HG03460 (cell line): Measurements from ENCODE around the gene HLA-DQA1.
"Not testable (repeated sequence)": the region's sequence is repeated elsewhere in the genome, so short reads cannot be mapped to it uniquely, and the experiment has no call there.

Experiments used
- ATAC-seq: cut with Tn5 transposase; IDR thresholded peaks from one replicate; pipeline ENCODE4 v1.9.1; 2021; ENCODE audit not compliant: unreplicated experiment

HLA-DQA1 gene

DNA sequence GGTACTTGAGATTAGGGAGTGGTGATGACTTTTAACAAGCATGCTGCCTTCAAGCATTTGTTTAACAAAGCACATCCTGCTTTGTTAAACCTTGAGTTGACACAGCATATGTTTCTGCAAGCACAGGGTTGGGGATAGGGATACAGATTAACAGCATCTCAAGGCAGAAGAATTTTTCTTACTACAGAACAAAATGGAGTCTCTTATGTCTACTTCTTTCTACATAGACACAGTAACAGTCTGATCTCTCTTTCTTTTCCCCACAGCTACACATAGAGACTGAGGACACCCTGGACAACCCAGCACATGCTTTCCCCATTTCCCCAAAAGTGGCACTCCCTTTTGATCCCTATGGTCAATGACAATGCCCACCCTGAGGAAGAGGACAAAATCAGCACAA is 20.6 kb downstream of the HLA-DQA1 start:
- ATAC-seq: not testable (repeated sequence)

- ATAC-seq: no peak
Measured at GRCh38 chr6:32658268-32658897, 21.2 kb downstream of the HLA-DQA1 start.

DNA sequence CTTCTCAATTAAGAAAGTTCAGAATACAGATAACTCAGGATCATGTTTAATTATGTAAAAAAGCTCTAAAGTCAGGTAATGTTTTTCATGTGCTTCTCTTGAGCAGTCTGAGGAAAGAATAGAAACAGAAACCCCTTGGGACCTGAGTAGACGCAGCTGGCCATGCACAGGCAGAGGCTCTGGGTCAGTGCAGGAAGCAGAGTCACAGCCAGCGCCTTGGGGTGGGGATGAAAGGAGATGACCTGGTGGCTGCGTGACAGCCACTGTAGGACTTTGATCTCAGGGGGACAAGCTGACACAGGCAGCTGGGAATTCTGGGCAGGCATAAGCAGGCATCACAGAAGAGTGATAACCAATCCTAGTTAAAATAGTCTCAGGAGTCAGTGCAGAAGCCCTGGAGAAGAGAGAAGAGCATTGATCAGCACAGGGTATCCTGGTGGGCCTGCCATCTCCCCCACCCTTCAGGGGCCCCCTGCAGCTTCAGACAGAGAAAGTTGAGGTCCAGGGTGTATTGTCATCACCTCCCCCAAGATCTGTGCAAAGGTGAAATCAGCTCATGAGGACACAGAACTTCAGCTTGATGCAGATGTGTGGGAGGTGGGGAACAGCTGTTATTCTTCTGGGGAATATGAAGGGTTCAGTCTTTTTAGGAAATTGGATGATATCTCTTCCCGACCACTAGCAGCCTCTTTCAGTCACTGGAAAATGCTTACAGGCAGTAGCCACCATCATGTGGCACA is 22.8 kb downstream of the HLA-DQA1 start:
- ATAC-seq: peak; percentile 62

GRCh38 chr6:32662099-32662498 is 24.9 kb downstream of the HLA-DQA1 start:
- ATAC-seq: no peak

- ATAC-seq: no peak
Measured at GRCh38 chr6:32662836-32663235, 25.6 kb downstream of the HLA-DQA1 start.

DNA sequence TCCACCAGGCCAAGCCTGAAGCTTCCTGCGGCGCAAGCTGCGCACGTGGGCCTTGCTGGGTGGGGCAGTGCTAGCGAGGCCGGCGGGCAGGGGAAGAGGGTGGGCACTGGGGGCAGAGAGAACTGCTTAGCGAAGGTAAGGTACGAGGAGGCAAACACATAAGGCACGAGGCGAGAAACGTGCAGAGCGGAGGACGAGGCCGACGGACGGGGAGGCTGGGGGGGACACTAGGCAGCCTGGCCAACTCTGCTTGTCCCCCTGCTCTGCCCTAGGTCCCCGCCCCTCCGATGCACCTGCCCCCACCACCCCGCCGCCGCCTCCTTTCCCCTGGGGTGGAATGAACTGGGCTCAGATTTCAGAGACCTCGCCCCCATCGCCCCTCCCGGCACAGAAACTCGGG is 27.1 kb downstream of the HLA-DQA1 start:
- no peak for ATAC-seq

DNA sequence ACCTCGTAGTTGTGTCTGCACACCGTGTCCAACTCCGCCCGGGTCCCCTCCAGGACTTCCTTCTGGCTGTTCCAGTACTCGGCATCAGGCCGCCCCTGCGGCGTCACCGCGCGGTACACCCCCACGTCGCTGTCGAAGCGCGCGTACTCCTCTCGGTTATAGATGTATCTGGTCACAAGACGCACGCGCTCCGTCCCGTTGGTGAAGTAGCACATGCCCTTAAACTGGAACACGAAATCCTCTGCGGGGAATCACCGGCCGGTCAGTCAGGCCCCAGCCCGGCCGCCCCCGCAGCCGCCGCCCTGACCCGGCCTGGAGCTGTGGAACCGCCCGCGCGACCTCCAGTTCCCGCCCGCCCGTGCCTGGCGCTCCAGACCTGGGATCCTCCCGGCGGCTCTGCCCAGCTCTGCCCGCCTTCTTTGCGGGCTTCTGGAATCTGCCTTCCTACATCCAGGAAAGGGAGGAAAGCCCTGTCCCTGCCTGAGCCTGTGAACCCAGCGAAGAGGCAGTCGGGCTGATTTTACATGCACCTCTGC is 27.7 kb downstream of the HLA-DQA1 start:
- no peak for ATAC-seq

GRCh38 chr6:32665661-32666060 is 28.5 kb downstream of the HLA-DQA1 start:
- ATAC-seq: no peak

DNA sequence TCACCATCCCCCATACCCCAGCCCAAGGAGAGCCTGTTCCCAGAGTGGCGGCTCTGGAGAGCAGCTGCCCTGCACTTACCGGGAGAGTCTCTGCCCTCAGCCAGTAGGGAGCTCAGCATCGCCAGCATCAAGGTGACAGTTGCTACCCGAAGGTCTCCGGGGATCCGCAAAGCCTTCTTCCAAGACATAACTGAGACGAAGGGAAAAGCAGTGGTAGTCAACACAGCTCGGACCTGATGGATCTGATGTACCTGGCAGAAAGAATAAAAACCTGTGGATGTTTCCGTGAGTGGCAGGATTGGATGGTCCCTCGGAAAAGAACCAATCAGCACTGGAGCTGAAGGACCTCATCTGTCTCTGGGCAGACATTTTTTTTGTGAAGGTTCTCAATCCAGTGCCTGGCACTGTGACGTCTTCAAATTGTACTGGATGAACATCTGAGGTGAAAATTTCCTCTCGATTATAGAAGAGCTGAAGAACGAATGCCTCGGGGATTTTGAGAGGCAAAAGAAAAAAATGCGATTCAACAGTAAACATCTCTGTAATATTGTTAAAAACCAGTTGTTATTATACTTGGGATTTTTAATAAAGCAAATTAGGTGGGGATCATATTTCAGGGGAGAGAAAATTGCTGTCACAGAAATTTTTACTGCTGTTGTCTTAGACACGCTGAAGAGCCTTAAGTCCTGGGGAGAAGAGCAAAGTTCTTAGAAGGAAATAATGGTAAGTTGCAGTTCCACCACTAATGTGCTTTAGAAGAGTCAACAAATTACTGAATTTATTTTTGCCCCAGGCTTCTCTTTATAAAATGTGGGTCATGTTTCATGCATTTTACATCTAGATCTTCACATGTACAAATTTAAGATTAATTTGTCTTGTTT is 29.5 kb downstream of the HLA-DQA1 start, which contains the start of gene HLA-DQB1:
Gene HLA-DQB1, minus strand, starts transcription at position 238 of the 881 bp plus-strand sequence. Its CDS starts 50 bp downstream, at position 188.
- peak; percentile 66 for ATAC-seq

- peak; percentile 53 for ATAC-seq
Measured at GRCh38 chr6:32668226-32668747, 31.1 kb downstream of the HLA-DQA1 start.

- no peak for ATAC-seq
Measured at GRCh38 chr6:32669240-32669639, 32.0 kb downstream of the HLA-DQA1 start.

DNA sequence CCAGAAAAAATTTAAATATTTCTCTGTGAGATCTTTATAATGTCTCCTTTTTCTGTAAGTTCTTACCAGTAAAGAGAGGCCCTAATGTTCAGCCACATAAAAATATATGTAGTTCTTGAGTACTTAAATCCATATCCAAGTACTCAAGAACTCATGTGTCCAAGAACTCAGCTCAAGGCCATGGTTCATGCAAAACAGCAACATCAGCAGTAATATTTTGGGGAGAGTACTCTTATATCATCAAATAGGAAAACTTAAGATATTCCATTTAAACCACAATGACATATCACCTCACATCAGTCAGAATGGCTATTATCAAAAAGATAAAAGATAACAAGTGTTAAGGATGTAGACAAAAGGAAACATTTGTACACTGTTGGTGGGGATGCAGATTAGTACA is 32.7 kb downstream of the HLA-DQA1 start:
- no peak for ATAC-seq

DNA sequence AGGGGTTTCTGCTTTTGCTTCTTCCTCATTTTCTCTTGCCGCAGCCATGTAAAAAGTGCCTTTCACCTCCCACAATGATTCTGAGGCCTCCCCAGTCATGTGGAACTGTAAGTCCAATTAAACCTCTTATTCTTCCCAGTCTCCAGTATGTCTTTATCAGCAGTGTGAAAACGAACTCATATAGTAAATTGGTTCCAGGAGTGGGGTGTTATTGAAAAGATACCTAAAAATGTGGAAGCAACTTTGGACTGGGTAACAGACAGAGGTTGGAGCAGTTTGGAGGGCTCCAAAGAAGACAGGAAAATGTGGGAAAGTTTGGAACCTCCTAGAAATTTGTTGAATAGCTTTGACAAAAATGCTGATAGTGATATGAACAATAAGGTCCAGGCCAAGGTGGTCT is 34.7 kb downstream of the HLA-DQA1 start:
- ATAC-seq: not testable (repeated sequence)

GRCh38 chr6:32674123-32674522 is 36.9 kb downstream of the HLA-DQA1 start:
- not testable (repeated sequence) for ATAC-seq

GRCh38 chr6:32679492-32679891 is 42.3 kb downstream of the HLA-DQA1 start:
- no peak for ATAC-seq

- no peak for ATAC-seq
Measured at GRCh38 chr6:32680055-32680454, 42.8 kb downstream of the HLA-DQA1 start.

- no peak for ATAC-seq
Measured at GRCh38 chr6:32684246-32684645, 47.0 kb downstream of the HLA-DQA1 start.

DNA sequence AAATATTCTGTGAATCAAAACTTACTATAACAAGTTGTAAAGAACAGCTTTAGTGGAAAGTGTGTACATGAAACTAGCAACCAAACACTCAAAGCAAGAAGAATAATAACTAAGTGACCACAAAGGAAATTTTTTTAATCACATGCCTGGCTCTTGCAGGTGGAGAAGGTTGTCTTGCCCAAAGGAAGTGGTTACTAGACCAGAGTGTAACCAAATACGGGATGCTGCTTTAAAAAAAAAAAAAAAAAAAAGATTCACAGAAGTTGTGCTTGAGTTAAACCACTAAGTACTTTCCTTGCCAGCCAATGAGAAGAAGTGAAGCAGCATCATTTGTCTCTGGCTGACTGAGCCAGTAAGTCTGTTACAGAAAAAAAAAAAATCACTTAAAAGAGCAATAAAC is 48.4 kb downstream of the HLA-DQA1 start:
- peak; percentile 67 for ATAC-seq

GRCh38 chr6:32689531-32690501 is 52.6 kb downstream of the HLA-DQA1 start:
- peak; percentile 45 for ATAC-seq

GRCh38 chr6:32692019-32692418 is 54.8 kb downstream of the HLA-DQA1 start:
- ATAC-seq: no peak
